ENCODE data around the gene TENM4.

TENM4 gene

DNA sequence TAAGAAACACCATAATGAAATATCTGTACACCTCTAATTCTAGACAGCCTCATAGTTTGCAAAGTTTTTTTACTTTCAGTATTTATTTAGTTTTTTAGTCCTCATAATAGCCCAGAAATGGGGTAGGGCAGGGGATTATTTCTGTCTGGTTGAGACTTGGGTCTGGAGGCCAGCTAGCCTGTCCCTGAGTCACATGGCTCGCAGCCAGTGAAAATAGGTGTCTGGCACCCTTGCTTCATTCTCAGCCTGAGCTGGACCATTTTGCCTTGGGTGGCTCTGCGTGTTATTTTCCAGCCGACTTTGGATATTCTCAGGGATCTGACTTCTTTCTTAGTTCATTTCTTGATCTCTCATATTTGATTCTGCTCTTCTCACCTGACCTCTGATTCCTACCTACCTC, 742.2 kb downstream of the TENM4 start (continued):
- TF ChIP-seq, protein P1, sequence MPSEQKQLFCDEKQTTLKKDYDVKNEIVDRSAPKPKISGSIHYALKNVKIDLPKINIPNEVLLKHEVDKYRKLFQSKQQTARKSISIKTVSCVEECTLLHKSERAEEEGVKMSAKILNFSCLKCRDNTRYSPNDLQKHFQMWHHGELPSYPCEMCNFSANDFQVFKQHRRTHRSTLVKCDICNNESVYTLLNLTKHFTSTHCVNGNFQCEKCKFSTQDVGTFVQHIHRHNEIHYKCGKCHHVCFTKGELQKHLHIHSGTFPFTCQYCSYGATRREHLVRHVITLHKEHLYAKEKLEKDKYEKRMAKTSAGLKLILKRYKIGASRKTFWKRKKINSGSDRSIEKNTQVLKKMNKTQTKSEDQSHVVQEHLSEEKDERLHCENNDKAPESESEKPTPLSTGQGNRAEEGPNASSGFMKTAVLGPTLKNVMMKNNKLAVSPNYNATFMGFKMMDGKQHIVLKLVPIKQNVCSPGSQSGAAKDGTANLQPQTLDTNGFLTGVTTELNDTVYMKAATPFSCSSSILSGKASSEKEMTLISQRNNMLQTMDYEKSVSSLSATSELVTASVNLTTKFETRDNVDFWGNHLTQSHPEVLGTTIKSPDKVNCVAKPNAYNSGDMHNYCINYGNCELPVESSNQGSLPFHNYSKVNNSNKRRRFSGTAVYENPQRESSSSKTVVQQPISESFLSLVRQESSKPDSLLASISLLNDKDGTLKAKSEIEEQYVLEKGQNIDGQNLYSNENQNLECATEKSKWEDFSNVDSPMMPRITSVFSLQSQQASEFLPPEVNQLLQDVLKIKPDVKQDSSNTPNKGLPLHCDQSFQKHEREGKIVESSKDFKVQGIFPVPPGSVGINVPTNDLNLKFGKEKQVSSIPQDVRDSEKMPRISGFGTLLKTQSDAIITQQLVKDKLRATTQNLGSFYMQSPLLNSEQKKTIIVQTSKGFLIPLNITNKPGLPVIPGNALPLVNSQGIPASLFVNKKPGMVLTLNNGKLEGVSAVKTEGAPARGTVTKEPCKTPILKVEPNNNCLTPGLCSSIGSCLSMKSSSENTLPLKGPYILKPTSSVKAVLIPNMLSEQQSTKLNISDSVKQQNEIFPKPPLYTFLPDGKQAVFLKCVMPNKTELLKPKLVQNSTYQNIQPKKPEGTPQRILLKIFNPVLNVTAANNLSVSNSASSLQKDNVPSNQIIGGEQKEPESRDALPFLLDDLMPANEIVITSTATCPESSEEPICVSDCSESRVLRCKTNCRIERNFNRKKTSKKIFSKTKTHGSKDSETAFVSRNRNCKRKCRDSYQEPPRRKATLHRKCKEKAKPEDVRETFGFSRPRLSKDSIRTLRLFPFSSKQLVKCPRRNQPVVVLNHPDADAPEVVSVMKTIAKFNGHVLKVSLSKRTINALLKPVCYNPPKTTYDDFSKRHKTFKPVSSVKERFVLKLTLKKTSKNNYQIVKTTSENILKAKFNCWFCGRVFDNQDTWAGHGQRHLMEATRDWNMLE (tag by site-specific recombination; conservative IDR thresholded peaks at IDR 0.05; ENCODE audit: low read depth): no peak
- TF ChIP-seq, protein P2, sequence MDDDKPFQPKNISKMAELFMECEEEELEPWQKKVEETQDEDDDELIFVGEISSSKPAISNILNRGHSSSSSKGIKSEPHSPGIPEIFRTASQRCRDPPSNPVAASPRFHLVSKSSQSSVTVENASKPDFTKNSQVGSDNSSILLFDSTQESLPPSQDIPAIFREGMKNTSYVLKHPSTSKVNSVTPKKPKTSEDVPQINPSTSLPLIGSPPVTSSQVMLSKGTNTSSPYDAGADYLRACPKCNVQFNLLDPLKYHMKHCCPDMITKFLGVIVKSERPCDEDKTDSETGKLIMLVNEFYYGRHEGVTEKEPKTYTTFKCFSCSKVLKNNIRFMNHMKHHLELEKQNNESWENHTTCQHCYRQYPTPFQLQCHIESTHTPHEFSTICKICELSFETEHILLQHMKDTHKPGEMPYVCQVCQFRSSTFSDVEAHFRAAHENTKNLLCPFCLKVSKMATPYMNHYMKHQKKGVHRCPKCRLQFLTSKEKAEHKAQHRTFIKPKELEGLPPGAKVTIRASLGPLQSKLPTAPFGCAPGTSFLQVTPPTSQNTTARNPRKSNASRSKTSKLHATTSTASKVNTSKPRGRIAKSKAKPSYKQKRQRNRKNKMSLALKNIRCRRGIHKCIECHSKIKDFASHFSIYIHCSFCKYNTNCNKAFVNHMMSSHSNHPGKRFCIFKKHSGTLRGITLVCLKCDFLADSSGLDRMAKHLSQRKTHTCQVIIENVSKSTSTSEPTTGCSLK (tag by site-specific recombination; IDR thresholded peaks at IDR 0.05): no peak
- TF ChIP-seq ZBTB20 (tag by site-specific recombination; IDR thresholded peaks at IDR 0.05) (no peak), ZNF544 (tag by site-specific recombination; IDR thresholded peaks at IDR 0.05) (no peak), ZNF626 (tag by site-specific recombination; IDR thresholded peaks at IDR 0.05) (no peak), ZNF677 (tag by site-specific recombination; IDR thresholded peaks at IDR 0.05) (no peak), ZNF19 (tag by site-specific recombination; IDR thresholded peaks at IDR 0.05; ENCODE audit: low read depth) (no peak)
- TF ChIP-seq, protein P3, sequence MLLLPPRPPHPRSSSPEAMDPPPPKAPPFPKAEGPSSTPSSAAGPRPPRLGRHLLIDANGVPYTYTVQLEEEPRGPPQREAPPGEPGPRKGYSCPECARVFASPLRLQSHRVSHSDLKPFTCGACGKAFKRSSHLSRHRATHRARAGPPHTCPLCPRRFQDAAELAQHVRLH (tag by site-specific recombination; IDR thresholded peaks at IDR 0.05): no peak

DNA sequence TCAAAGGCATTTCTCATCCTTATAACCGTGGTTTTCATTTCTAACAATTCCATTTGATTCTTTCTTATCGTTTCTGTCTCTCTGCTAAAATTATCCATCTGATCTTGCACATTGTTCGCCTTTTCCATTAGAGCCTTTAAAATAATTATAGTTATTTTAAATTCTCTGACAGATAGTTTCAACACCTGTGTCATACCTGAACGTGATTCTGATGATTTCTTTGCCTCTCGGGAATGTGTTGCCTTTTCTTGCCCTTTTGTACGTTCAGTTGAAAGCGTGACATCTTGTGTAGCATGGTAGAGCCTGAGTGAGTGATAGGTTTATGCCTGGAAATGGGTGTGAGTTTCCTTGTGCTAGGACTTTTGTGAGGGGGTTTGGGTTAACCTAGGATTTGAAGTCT, 744.7 kb downstream of the TENM4 start:
- Histone ChIP-seq H3K36me3 (ENCODE audit: control insufficient read depth in 2 of 2, insufficient read depth in 1 of 2, low read length in 2 of 2) (no peaks in the 10 kb centered on the region), H3K4me3 (ENCODE audit: low read depth, low read length) (no peak overlapping the region), H3K4me1 (ENCODE audit: control insufficient read depth, insufficient read depth, low read length) (no peaks in the 10 kb centered on the region), H3K27ac (ENCODE audit: extremely low read depth, low read depth, low read length) (no peak overlapping the region), H3K9me3 (ENCODE audit: control insufficient read depth, insufficient read depth, low read depth, low read length) (no peaks in the 10 kb centered on the region)
- no peak for TF ChIP-seq SCRT2 (tag by site-specific recombination; IDR thresholded peaks at IDR 0.05)
- TF ChIP-seq, protein P4, sequence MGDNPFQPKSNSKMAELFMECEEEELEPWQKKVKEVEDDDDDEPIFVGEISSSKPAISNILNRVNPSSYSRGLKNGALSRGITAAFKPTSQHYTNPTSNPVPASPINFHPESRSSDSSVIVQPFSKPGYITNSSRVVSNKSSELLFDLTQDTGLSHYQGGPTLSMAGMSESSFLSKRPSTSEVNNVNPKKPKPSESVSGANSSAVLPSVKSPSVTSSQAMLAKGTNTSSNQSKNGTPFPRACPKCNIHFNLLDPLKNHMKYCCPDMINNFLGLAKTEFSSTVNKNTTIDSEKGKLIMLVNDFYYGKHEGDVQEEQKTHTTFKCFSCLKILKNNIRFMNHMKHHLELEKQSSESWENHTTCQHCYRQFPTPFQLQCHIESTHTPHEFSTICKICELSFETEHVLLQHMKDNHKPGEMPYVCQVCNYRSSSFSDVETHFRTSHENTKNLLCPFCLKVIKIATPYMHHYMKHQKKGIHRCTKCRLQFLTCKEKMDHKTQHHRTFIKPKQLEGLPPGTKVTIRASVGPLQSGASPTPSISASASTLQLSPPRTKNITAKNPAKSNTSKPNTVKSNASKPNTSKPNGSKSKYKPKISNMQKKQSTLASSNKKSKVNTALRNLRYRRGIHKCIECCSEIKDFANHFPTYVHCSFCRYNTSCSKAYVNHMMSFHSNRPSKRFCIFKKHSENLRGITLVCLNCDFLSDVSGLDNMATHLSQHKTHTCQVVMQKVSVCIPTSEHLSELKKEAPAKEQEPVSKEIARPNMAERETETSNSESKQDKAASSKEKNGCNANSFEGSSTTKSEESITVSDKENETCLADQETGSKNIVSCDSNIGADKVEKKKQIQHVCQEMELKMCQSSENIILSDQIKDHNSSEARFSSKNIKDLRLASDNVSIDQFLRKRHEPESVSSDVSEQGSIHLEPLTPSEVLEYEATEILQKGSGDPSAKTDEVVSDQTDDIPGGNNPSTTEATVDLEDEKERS (tag by site-specific recombination; IDR thresholded peaks at IDR 0.05): no peak
- no peak for TF ChIP-seq ZNF830 (tag by site-specific recombination; IDR thresholded peaks at IDR 0.05; ENCODE audit: low read depth)
- no peak for TF ChIP-seq SP3 (tag by site-specific recombination; IDR thresholded peaks at IDR 0.05)
- TF ChIP-seq ZNF19 (tag by site-specific recombination; IDR thresholded peaks at IDR 0.05; ENCODE audit: low read depth): no peak
- TF ChIP-seq ZNF404 (tag by site-specific recombination; IDR thresholded peaks at IDR 0.05): no peak
- TF ChIP-seq, protein P5, sequence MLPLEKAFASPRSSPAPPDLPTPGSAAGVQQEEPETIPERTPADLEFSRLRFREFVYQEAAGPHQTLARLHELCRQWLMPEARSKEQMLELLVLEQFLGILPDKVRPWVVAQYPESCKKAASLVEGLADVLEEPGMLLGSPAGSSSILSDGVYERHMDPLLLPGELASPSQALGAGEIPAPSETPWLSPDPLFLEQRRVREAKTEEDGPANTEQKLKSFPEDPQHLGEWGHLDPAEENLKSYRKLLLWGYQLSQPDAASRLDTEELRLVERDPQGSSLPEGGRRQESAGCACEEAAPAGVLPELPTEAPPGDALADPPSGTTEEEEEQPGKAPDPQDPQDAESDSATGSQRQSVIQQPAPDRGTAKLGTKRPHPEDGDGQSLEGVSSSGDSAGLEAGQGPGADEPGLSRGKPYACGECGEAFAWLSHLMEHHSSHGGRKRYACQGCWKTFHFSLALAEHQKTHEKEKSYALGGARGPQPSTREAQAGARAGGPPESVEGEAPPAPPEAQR (tag by site-specific recombination; IDR thresholded peaks at IDR 0.05): no peak
- TF ChIP-seq ZNF335 (tag by site-specific recombination; conservative IDR thresholded peaks at IDR 0.05): no peak
- TF ChIP-seq GFI1B (tag by site-specific recombination; IDR thresholded peaks at IDR 0.05): no peak
- TF ChIP-seq ZBTB48 (tag by site-specific recombination; IDR thresholded peaks at IDR 0.05): no peak
- TF ChIP-seq ZNF560 (tag by site-specific recombination; IDR thresholded peaks at IDR 0.05; ENCODE audit: borderline replicate concordance): no peak
- TF ChIP-seq ZNF426 (tag by site-specific recombination; IDR thresholded peaks at IDR 0.05): no peak
- TF ChIP-seq PRDM1 (tag by site-specific recombination; IDR thresholded peaks at IDR 0.05): no peak
- no peak for TF ChIP-seq ZNF792 (tag by site-specific recombination; IDR thresholded peaks at IDR 0.05)
- CTCF ChIA-PET: interaction anchor here (0.7 kb wide), 1 partner anchor 583 kb away, joined by 5 read pairs; no protein-coding TSS in a partner anchor
- POLR2A ChIA-PET: no interaction called here
